GM12891 (cell line): ENCODE measurements around the gene HOXA6.

ENCODE experiments used
- PAX5 ChIP-seq: IDR thresholded peaks from 2 replicates; pipeline ENCODE4 v1.6.1; 2011; ENCODE audit warnings: low read length, moderate library complexity, mild to moderate bottlenecking; ENCODE audit not compliant: insufficient read depth, severe bottlenecking
- POLR2A ChIP-seq: IDR thresholded peaks from 2 replicates; pipeline ENCODE4 v1.6.1; 2011; ENCODE audit warnings: low read depth, low read length, control low read depth
- POLR2AphosphoS5 ChIP-seq: IDR thresholded peaks from 2 replicates; pipeline ENCODE4 v1.6.1; 2011; ENCODE audit warnings: low read depth, low read length, control low read depth
- POU2F2 ChIP-seq: IDR thresholded peaks from 2 replicates; pipeline ENCODE4 v1.6.1; 2011; ENCODE audit warnings: low read depth, mild to moderate bottlenecking, control low read depth, low read length, moderate library complexity
- SPI1 ChIP-seq: IDR thresholded peaks from 2 replicates; pipeline ENCODE4 v1.6.1; 2011; ENCODE audit warnings: low read depth, low read length, control low read depth
- TAF1 ChIP-seq: IDR thresholded peaks from 2 replicates; pipeline ENCODE4 v1.6.1; 2011; ENCODE audit warnings: low read depth, low read length, control low read depth

GRCh38 chr7:27154369-27154768 lies 6.8 kb upstream of the HOXA6 start:
- no peak for TF ChIP-seq POLR2A
- TF ChIP-seq TAF1 = no peak
- no peak for TF ChIP-seq PAX5
- no peak for TF ChIP-seq SPI1
- TF ChIP-seq POLR2AphosphoS5 = no peak
- TF ChIP-seq POU2F2 = no peak
